Rectal smooth muscle tissue (tissue), 1 donor: ENCODE data around the gene CES2.
"Not testable (repeated sequence)": the region's sequence is repeated elsewhere in the genome, so short reads cannot be mapped to it uniquely, and the experiment has no call there.

Experiments used
- H3K27ac ChIP-seq: one replicate; pipeline ENCODE4 v1.7.0; 2013; ENCODE audit warnings: low read depth, low read length, inconsistent platforms
- H3K27me3 ChIP-seq: one replicate; pipeline ENCODE4 v1.7.0; 2013; ENCODE audit warnings: low read length; ENCODE audit not compliant: control insufficient read depth, insufficient read depth
- H3K36me3 ChIP-seq: one replicate; pipeline ENCODE4 v1.7.0; 2013; ENCODE audit warnings: low read length; ENCODE audit not compliant: control insufficient read depth, insufficient read depth
- H3K4me1 ChIP-seq: one replicate; pipeline ENCODE4 v1.7.0; 2013; ENCODE audit warnings: low read length; ENCODE audit not compliant: control insufficient read depth, insufficient read depth
- H3K4me3 ChIP-seq: one replicate; pipeline ENCODE4 v1.7.0; 2013; ENCODE audit warnings: low read length
- H3K9ac ChIP-seq: one replicate; pipeline ENCODE4 v1.7.0; 2013; ENCODE audit warnings: low read length

CES2 gene

DNA sequence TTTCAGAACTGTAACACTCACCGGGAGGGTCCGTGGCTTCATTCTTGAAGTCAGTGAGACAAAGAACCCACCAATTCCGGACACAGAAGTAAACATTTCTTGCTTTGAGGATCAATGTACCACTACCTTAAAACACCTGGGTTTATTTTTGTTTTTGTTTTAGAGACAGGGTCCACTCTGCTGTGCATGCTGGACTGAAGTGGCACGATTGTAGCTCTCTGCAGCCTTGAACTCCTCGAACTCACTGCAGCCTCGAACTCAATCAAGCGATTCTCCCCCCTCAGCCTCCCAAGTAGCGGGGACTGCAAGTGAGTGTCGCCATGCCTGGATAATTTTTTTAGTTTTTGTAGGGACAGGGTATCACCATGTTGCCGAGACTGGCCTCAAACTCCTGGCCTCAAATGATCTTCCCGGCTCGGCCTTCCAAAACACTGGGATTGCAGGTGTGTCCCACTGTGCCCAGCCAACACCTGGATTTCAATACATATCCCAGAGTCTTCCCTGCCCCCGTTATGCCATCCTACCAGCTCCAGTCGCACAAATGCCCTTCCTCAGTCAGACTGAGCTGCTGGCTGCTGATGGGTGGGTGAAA lies 40.1 kb downstream of the CES2 start:
- Histone ChIP-seq H3K27me3 (no peaks in the 10 kb centered on the region), H3K36me3 (no peaks in the 10 kb centered on the region)

DNA sequence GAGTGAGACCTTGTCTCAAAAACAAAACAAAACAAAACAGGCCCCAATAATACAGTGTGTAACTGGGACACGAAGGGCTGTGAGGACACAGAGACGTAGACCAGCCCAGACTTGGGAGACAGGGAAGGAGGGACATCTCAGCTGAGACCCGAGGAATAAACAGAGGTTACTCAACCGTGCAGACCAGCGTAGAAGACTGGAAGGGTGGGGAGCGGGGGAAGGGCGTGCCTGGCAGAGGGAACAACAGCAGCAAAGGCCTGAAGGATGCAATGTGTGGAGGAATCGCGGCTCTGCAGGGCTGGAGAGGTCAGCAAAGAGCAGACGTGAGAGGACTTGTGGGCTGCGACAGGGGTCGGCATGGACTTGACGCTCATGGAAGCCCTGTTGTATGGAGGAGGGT lies 41.4 kb downstream of the CES2 start:
- no peak overlapping the region for H3K4me3 ChIP-seq
- H3K36me3 ChIP-seq, result no peaks in the 10 kb centered on the region
- H3K4me1 ChIP-seq, result no peaks in the 10 kb centered on the region
- no peak overlapping the region for H3K9ac ChIP-seq
- no peak overlapping the region for H3K27ac ChIP-seq
- no peaks in the 10 kb centered on the region for H3K27me3 ChIP-seq

More for the DNA sequence above, 40.1 kb downstream of the CES2 start:
- Histone ChIP-seq H3K4me1 (no peaks in the 10 kb centered on the region), H3K27ac (no peak overlapping the region), H3K9ac (no peak overlapping the region), H3K4me3 (no peak overlapping the region)

DNA sequence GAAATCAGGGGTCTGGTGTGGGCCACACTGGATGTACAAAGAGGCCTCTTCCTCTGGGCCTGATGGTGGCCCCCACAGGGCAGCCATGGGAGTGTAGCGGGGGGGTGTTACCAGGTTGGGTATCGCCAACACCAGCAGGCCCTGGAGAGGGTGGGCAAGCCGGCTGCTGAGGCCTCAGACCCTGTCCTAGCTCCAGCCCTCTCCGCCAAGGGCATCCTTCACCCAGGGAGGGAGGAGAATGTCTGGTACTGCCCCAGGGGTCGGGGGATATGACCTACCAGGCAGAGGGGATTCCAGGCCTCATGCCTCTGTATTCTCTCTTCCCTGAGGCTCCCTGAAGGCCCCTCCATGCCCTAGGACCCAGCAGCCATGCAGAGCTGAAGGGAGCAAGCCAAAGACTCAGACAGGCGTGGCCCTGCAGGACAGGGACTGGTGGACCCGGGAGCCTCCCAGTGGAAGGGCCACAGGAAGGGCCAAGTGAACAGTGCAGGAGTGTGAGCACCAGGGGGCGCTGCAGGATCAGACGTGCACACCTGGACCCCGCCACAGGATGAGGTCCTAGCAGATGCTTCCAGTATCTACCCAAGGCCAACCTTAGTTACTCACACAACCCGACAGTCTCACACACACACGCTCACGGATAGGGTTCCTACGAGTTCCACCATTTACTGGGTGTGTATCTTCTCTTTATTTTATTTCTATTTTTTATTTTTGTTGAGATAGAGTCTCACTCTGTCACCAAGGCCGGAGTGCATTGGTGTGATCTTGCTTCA lies 42.2 kb downstream of the CES2 start:
- no peak overlapping the region for H3K9ac ChIP-seq
- no peak overlapping the region for H3K27ac ChIP-seq
- H3K27me3 ChIP-seq, result no peaks in the 10 kb centered on the region
- H3K4me1 ChIP-seq, result no peaks in the 10 kb centered on the region
- no peaks in the 10 kb centered on the region for H3K36me3 ChIP-seq
- H3K4me3 ChIP-seq, result no peak overlapping the region

DNA sequence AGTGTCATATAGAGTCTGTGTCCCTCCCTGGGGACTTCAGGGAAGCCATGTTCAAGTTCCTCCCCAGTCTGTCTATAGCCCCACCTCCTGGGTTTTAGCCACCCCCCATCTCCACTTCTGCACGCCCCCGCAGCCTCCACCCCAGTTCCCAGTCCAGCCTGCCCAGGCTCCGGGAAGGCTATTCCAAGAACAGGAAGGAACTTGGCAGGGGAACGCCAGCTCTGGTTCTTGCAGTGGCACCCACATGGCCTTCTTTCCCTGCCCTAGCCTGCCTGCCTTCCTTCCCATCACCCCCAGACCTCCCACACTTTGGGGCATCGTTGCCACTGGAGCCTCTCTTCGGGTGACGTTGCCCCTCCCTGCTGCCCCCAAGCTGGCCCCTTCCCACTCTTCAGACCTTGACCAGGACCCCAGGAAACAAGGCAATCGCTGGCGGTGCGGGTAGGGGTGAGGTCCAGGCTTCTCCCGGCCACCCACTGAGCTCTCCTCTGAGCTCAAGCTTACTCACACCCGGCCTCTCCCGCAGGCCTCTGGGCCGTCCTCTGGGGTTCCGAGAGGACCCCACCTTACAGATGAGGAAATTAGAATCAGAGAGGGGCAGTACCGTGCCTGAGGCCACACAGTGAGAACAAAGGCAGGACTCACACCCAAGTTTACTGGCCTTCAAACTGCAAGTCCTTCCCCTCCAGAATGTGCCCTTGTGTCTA lies 43.8 kb downstream of the CES2 start:
- no peak overlapping the region for H3K4me3 ChIP-seq
- H3K27me3 ChIP-seq, result no peaks in the 10 kb centered on the region
- H3K9ac ChIP-seq, result no peak overlapping the region
- no peaks in the 10 kb centered on the region for H3K36me3 ChIP-seq
- H3K4me1 ChIP-seq, result no peaks in the 10 kb centered on the region
- H3K27ac ChIP-seq, result no peak overlapping the region

DNA sequence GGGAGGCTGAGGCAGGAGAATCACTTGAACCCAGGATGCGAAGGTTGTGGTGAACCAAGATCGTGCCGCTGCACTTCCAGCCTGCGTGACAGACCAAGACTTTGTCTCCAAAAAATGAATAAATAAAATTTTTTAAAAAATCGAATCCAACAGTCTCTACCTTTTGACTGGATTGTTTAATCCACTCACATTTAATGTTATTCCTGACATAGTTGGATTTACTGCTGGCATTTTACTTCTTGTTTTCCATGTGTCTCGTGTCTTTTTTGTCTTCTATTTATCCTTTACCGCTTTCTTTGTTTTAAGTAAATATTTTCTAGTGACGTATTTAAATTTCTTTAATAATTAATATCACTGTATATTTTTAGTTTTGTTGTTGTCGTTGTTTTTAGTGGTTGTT lies 47.7 kb downstream of the CES2 start:
- Histone ChIP-seq H3K9ac (no peak overlapping the region), H3K4me1 (no peaks in the 10 kb centered on the region), H3K36me3 (no peaks in the 10 kb centered on the region)

DNA sequence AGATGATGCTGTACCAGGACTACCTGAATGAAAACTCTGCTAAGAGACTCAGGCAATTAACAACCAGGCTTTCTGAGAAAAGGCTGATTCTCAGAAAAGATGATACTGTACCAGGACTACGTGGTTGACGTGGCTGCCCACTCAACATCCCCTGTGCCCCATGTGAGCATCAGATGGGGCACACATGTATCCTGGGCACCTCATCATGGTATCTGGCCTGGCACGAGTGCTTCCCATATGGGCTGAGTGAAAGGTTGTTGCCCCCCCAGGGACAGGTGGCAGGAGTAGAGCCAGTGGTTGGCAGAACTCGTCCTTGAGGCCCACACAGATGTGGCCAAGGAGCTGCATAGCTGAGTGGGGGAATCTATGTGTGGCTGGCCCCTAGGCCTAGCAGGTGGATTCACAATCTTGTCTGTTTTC lies 49.6 kb downstream of the CES2 start:
- no peak overlapping the region for H3K9ac ChIP-seq
- no peak overlapping the region for H3K27ac ChIP-seq
- H3K4me3 ChIP-seq, result no peak overlapping the region
- H3K4me1 ChIP-seq, result no peaks in the 10 kb centered on the region
- H3K27me3 ChIP-seq, result no peaks in the 10 kb centered on the region
- no peaks in the 10 kb centered on the region for H3K36me3 ChIP-seq

More for the DNA sequence above, 47.7 kb downstream of the CES2 start:
- Histone ChIP-seq H3K4me3 (no peak overlapping the region), H3K27me3 (no peaks in the 10 kb centered on the region), H3K27ac (no peak overlapping the region)

DNA sequence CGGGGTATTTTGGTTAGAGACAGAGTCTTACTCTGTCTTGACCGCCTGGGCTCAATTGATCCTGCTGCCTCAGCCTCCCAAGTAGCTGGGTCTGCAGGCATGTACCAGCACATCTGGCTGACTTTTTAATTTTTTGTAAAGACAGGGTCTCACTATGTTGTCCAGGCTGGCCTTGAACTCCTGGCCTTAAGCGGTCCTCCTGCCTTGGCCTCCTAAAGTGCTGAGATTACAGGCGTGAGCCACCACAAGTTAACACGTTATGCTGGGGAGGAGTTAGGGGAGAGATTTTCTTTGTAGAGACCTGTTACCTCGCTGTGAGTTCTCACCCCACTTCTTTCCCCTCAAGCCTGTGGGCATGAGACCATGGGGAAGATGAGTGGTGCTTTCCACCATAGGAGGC lies 51.2 kb downstream of the CES2 start:
- H3K9ac ChIP-seq, result no peak overlapping the region
- no peak overlapping the region for H3K27ac ChIP-seq
- H3K4me3 ChIP-seq, result no peak overlapping the region
- no peaks in the 10 kb centered on the region for H3K27me3 ChIP-seq
- H3K36me3 ChIP-seq, result no peaks in the 10 kb centered on the region
- no peaks in the 10 kb centered on the region for H3K4me1 ChIP-seq

DNA sequence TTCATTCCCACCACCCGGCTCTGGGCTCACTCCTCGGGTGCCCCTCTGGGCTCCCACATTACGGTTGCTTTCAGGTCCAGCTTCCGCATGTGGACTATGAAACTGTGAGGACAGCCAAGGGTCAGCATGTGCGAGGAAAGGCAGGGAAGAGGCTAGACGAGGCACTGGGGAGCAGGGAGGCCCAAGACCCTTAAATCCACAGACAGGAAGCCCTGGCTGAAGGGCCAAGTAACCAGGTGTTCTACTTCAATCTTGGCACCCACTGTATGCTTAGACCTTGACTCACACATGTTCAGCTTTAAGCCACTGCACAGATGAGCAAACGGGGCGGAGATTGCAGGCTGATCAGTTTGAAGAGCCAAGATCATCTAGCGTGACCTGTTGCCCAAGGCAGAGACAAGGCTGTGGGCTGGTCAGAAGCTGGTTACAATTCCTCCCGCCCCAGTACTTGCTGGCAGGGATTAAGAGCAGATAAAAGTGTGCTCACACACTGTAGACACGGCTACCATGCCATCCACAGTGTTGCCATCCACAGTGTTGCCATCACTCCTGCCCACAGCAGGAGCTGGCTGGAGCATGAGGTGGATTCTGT lies 53.0 kb downstream of the CES2 start, which contains the start of gene CES4A:
Gene CES4A (plus strand): TSS at position 393 of the 592 bp plus-strand sequence. CDS start 184 bp downstream, at position 577.
- Histone ChIP-seq H3K4me3 (no peak within 1 kb of the TSS), H3K27me3 (no peaks in the 10 kb centered on the region), H3K4me1 (no peaks in the 10 kb centered on the region), H3K9ac (no peak within 1 kb of the TSS), H3K36me3 (no peaks in the 10 kb centered on the region), H3K27ac (no peak within 1 kb of the TSS)

DNA sequence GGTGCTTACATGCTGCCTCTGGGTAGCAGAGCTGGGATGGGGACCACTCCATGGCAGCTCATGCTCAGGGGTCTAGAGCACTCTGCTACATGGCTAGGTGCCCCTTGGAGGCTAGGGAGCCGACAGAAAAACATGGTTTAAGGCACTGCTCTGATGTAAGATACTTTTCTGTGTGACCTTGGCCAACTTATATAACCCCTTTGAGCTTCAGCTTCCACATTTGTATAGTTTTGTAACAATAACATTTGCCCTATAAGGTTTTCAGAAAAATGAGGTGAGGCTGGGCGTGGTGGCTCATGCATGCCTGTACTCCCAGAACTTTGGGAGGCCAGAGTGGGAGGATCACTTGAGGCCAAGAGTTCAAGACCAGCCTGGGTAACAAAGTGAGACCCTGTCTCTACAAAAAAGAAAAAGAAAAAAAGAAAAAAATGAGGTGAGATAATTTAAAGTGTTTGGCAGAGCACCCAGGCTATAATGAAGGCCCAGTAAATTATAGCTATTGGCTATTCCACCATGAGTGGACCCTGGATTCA lies 56.3 kb downstream of the CES2 start:
- Histone ChIP-seq H3K36me3 (no peaks in the 10 kb centered on the region), H3K27ac (no peak overlapping the region), H3K4me3 (no peak overlapping the region), H3K4me1 (no peaks in the 10 kb centered on the region), H3K27me3 (no peaks in the 10 kb centered on the region), H3K9ac (no peak overlapping the region)

DNA sequence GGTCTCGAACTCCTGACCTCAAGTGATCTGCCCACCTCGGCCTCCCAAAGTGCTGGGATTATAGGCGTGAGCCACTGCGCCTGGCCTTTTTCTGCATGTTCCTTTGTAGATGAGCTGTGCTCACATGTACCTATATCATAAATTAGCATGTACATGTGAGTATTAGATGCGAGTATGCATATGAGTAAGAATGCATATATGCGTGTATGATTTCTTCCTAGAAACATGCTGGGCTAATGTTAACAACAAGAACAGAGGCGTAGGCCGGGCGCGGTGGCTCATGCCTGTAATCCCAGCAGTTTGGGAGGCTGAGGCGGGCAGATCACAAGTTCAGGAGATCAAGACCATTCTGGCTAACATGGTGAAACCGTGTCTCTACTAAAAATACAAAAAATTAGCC lies 58.2 kb downstream of the CES2 start:
- H3K27ac ChIP-seq, result not testable (repeated sequence)

More for the DNA sequence above, 58.2 kb downstream of the CES2 start:
- H3K4me3 ChIP-seq, H3K36me3 ChIP-seq, H3K4me1 ChIP-seq, H3K27me3 ChIP-seq, H3K9ac ChIP-seq: not testable (repeated sequence)
